Amniotic epithelial cell (primary cell): ENCODE data around the gene FAM53A.

Experiments
- DNase-seq: peaks from one replicate; pipeline ENCODE4 v3.0.0-alpha.2; 2010; ENCODE audit warnings: low read depth

FAM53A gene

GRCh38 chr4:1660948-1661677 lies 23.0 kb downstream of the FAM53A start:
- DNase-seq = no peak

GRCh38 chr4:1659104-1660043 lies 24.7 kb downstream of the FAM53A start:
- DNase-seq = no peak

DNA sequence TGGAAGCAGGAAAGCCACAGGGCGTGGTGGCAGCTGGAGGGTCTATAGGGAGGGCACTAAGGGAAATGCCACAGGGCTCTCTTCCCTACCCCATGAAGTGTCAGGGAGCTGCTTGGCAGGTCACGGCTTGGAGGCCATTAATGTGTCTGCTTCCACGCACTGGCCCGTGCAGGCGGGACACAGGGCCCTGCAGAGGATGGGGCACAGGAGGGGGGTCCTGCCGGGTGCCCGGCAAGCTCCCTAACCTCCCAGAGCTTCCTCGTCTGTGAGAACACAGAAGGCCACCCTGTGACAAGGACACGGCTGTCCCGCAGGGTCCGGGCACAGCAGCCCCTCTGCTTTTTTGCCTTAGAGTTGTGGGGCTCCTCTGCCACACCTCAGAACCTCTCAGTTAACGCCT lies 25.5 kb downstream of the FAM53A start:
- DNase-seq = no peak

- no peak for DNase-seq
Measured at GRCh38 chr4:1658146-1658545, 26.0 kb downstream of the FAM53A start.

DNA sequence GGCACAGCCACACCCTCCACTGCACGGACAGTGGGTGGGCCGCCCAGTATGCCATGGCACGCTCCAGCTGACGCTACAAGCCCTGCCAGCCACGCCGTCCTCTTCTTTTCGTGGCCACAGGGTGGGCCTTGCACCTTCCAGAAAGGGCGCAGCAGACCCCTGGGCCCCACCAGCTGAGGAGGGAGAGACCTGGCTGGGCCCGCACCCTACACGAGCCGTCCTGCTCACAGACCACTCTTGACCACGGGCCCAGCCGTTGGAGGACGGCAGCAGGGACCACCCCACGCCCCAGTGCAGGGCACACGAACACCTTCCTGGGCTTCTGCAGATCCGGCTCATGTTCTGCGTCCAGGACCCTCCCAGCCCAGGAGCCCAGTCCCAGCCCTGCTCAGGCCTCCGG lies 27.1 kb downstream of the FAM53A start:
- DNase-seq = no peak

DNA sequence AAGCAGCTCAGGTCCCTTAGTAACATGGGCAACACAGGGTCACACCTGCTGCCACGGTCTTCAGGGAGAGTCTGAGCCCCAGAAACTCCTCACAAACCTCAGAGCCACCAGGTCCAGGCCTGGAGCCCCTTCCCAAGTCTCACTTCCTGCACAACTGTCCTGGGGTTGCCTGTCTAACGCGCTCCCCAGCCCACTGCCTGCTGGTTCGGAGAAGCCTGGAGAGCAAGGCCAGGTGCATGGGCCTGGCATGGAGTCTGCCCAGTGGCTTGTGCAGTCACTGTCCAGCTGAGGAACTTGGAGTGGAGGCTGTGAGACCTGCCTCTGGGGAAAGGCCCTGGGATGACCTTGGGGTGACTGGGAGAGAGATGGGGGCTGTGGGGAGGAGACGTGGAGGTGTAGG lies 28.0 kb downstream of the FAM53A start:
- DNase-seq = no peak

DNA sequence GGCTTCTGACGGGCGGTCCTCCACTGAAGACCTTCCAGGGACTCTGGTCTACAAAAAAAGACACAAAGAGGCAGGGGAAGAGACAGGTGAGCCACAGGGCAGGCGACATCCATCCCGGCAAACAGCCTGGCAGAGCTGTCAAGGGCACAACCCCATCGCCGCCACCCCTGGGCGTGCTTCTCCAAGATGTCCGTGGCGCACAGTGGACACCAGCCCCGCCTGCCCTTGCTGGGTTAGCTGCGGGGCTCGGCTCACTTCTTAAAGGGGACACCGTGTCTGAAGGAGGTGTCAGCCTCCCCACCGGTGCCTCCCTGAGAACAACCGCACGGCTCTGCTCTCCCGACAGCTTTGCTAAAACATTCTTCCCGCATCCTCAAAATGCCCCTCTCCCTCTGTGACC lies 28.4 kb downstream of the FAM53A start:
- DNase-seq = no peak

DNA sequence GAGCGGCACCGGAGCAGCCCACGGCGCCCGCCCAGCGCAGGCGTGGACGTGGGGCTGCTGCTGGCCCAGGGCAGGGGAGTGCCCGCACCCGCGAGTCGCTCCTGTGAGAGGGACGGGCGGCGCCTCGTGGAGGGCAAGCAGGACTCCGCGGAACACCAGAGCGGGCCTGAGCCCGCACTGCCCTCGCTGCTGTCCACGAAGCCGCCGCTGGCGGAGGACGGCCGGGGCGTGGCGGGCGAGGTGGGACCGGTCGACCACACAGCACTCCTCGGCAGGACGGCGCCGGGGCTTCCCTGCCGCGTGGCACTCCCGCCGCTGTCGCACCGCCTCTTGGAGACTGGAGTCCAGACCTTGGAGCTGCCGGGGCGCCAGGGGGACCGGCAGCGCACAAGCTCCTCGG lies 29.0 kb downstream of the FAM53A start:
- no peak for DNase-seq

GRCh38 chr4:1654216-1654955 lies 29.7 kb downstream of the FAM53A start:
- no peak for DNase-seq

DNA sequence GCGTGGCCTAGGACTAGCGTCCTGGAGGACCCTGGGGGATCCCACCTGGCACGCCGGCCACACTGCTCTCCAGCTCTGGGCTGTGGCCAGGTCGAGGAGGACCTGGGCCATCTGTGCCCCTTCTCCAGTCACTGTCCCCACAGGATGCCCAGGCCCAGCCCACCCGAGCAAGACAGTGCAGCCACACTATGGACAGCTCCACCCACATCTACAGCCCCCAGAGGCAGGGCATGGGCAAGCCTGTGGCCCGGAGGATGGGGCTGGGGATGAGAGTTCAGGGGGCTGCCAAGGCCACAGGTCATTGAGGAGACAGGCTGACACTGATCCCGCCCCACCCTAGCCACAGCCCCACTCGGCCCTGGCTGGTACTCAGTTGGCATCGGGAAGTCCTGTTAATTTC lies 30.3 kb downstream of the FAM53A start:
- no peak for DNase-seq

GRCh38 chr4:1652088-1652487 lies 32.0 kb downstream of the FAM53A start:
- DNase-seq = no peak

DNA sequence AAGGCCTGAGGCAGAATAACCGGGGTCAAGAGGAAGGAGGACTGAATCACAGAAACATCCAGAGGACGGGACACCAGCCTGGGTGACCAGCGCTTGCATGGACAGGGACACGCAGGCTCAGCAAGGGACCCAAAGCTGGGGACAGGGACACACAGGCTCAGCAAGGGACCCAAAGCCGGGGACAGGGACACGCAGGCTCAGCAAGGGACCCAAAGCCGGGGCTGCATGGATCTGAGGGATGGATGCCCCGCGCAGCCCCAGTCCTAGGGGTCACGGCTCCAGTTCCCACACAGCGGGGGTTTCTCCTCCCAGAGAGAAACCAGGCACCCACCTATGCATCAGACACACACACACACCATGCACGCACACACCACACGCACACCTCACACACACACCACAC lies 32.5 kb downstream of the FAM53A start:
- no peak for DNase-seq

- DNase-seq = no peak
Measured at GRCh38 chr4:1648962-1649361, 35.2 kb downstream of the FAM53A start.

GRCh38 chr4:1647432-1647831 lies 36.7 kb downstream of the FAM53A start:
- no peak for DNase-seq

GRCh38 chr4:1646690-1647089 lies 37.4 kb downstream of the FAM53A start:
- no peak for DNase-seq

- DNase-seq = peak; percentile 93
Measured at GRCh38 chr4:1644891-1645657, 39.0 kb downstream of the FAM53A start.

- no peak for DNase-seq
Measured at GRCh38 chr4:1643971-1644735, 40.0 kb downstream of the FAM53A start.

DNA sequence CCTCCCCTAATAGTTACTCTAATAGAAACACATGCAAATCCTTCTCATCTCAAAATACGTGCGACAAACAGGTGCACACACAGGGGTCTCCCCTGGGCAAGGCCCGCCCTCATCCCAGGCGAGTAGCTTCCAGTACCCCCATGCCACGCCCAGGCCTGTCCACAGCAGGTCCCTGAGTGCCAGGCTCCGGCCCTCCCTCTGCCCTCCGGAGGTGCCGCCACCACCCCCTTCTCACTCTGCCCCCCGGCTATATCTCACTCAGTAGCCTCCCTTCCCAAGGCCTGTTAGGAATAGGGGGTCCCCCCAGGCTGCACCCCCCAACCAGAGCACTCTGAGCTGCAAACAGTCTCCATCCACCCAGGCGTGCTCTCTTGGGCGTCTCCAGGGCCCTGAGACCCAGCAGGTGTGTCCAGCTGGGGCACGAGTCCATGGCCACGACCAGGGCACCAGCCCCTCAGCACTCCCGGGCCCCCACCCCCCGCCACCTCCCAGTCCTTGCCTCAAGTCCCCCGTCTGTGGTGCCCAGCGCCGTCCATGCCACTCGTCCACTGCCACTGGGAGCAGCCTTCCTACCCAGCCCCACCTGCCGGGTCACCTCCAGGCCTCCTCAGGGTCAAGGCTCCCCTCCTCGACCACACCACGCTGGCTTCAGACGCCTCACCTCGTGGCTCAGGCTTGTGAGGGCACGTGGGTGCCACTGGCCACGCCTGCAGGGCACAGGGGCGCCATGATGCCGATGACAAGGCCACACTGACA lies 41.7 kb downstream of the FAM53A start:
- DNase-seq = no peak

DNA sequence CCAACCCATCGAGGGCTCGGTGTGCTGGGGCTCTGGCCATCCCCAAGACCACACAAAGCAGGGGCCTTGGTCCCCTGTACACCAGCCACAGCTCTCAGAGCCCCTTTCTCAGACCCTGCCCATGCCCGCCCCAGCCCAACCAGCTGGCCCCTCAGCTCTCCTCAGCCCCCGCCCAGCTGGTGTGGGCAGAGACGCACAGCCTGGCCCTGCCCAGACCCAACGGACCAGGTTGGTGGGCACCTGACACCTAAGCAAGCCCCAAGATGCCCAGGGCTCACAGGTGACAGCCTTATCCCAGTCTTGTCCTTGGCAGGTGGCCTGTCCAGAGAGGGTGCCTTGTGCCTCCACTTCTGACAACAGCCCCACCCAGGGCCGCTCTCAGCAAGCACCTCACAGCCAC lies 42.4 kb downstream of the FAM53A start:
- DNase-seq = no peak
